ENCODE data around the gene SNRPA1. TPM values are rescaled to one million over a fixed set of nuclear protein-coding genes. Genes with fewer than 3 reads are reported as not detected.

Gene SNRPA1
- total RNA-seq, 4 donors from 2014 or later, result 3.2 to 56.4 (median 25.7) TPM

DNA sequence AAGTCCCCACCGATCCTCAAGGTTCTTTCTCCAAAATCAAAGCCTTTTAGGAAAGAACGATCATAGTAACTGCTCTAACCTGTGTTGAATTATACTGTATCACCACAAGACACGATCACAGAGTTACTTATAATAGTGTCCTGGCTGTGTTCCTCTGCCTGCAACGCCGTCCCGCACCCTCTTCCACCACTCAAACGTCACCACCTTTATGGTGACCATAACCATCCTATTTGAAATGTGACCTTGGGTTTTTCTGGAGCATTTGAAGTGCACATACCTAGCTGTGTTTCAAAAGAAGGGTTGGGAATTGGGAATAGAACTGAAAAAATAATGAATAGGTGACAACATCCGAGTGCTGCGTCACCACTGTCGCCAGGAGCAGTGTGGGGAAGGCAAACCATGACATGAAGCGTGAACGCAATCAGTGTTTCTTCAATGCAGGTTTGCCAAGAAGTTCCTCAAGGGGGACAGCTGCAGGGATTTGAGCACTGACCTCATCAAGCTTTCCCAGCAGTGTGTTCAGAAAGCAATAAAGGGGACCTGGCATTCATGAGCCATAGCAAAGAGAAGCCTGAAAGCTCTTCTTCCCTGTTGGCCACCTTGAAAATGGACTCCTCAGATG is 17.0 kb downstream of the SNRPA1 start:
- Histone ChIP-seq H3K27me3 (no peaks in the 10 kb centered on the region), H3K9me3 (no peaks in the 10 kb centered on the region), H3K4me1 (no peaks in the 10 kb centered on the region), H3K4me3 (peak overlapping the region; percentile 52 to 62), H3K27ac (peak overlapping the region; percentile 61 to 66), H3K36me3 (no peaks in the 10 kb centered on the region)
- TF ChIP-seq POLR2A (IDR thresholded peaks at IDR 0.05), result no peak
- TF ChIP-seq, protein P1, sequence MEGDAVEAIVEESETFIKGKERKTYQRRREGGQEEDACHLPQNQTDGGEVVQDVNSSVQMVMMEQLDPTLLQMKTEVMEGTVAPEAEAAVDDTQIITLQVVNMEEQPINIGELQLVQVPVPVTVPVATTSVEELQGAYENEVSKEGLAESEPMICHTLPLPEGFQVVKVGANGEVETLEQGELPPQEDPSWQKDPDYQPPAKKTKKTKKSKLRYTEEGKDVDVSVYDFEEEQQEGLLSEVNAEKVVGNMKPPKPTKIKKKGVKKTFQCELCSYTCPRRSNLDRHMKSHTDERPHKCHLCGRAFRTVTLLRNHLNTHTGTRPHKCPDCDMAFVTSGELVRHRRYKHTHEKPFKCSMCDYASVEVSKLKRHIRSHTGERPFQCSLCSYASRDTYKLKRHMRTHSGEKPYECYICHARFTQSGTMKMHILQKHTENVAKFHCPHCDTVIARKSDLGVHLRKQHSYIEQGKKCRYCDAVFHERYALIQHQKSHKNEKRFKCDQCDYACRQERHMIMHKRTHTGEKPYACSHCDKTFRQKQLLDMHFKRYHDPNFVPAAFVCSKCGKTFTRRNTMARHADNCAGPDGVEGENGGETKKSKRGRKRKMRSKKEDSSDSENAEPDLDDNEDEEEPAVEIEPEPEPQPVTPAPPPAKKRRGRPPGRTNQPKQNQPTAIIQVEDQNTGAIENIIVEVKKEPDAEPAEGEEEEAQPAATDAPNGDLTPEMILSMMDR (IDR thresholded peaks at IDR 0.05), result no peak
- intact Hi-C loops (cut with DNase I; ENCODE audit: low total_unique reads), result no loop called here
- DNase-seq, result no peak

DNA sequence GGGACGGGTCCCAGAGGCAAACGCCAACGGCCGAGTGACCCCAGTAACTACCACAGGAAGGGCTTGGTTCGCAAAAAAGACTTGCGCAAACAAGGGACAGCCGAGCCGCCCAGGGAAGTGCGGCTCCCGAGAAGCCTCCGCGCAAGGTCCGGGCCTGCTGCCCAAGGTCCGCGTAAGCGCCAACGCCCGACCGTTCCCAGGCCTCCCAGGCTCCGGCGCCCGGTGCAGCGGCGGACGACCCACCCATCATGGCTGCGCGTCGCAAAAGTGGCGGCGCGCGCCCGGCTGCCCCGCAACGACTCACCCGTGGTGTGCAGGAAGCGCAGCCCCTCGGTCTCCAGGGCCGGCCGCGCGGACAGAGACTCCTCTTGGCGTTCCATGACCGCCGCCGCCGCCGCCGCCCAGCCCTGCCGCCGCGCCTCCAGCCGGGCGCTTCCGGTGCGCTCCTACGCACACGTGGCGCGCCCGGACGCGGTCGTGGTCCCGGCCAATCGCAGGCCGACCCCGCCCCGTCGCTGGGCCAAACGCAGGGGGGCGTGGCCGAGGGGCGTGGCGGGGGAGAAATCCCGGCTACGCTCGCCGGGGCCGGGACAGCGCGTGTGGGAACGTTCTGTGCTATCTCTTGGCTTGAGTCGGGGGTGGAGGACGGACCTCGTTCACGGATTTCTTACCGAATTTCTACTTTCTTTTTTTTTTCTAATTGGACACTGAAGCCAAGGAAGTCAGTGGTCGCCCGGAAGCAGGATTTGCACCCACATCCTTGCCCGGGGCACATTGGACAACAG is 17.8 kb downstream of the SNRPA1 start, which contains the start of gene SELENOS:
SELENOS (minus strand) TSS at position 448 of the 785 bp plus-strand sequence; CDS start at position 380, 68 bp downstream.
- Histone ChIP-seq H3K4me1 (no peaks in the 10 kb centered on the region), H3K4me3 (peak within 1 kb of the TSS; percentile 52 to 62), H3K27me3 (no peaks in the 10 kb centered on the region), H3K27ac (peak within 1 kb of the TSS; percentile 61 to 78), H3K36me3 (no peaks in the 10 kb centered on the region), H3K9me3 (no peaks in the 10 kb centered on the region)
- intact Hi-C loops (cut with DNase I; ENCODE audit: low total_unique reads), result no loop called here
- DNase-seq, result peak; percentile 89 to 93
- TF ChIP-seq, protein P1 (IDR thresholded peaks at IDR 0.05), result peak in 2 of 4 experiments; percentile 7 to 31
- TF ChIP-seq POLR2A (IDR thresholded peaks at IDR 0.05), result peak; percentile 76 to 96

DNA sequence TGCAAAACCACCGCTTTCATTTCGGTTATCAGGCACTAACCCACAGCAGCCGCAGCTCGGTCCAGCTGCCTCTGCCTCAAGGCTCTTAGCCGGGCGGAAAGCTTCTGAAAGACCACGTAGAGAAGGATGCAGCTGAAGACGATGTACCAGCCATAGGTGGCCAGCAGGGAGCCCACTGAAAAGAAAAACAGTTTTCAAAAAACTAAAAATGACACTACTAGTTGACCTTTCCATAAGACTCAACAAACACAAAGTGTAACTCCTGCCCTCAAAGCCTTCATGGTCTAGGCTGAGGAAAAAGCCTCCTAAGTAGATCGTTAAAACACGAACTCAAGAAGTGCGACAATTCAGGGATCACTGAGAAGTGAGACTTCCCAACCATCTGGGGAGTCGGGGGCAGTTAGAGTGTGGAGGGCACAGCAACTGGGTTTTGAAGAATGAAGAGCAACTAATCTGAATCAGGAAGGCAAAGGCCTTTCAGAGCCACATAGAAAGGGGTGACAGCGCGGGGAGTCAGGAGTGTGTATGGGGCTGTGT is 18.5 kb downstream of the SNRPA1 start:
- no peaks in the 10 kb centered on the region for H3K36me3 ChIP-seq
- no peak for TF ChIP-seq POLR2A (IDR thresholded peaks at IDR 0.05)
- TF ChIP-seq, protein P1 (IDR thresholded peaks at IDR 0.05), result peak in 1 of 4 experiments; percentile 8
- peak overlapping the region; percentile 61 to 78 for H3K27ac ChIP-seq
- intact Hi-C loops (cut with DNase I; ENCODE audit: low total_unique reads), result no loop called here
- no peaks in the 10 kb centered on the region for H3K4me1 ChIP-seq
- no peak for DNase-seq
- H3K27me3 ChIP-seq, result no peaks in the 10 kb centered on the region
- H3K4me3 ChIP-seq, result peak overlapping the region; percentile 52 to 62
- H3K9me3 ChIP-seq, result no peaks in the 10 kb centered on the region

DNA sequence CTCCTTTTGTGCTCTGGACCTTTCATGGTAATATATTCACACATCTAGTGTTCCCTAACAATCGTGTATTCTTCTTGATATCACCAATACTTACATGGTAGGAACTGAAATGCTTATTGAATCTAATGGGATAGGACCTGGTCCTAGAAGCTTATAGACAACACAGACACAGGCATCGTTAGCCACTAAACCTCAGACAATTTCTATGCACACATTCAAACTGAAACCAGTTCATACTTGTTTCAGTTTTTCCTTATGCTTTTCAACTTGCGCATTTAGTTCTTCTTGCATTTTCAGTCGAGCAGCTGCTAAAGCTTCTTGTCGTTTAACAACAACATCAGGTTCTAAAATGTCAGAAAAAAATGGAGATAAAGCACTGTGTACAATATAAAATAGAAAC is 20.0 kb downstream of the SNRPA1 start:
- H3K27me3 ChIP-seq, result no peaks in the 10 kb centered on the region
- DNase-seq, result no peak
- no peaks in the 10 kb centered on the region for H3K4me1 ChIP-seq
- no peak overlapping the region for H3K27ac ChIP-seq
- intact Hi-C loops (cut with DNase I; ENCODE audit: low total_unique reads), result no loop called here
- H3K36me3 ChIP-seq, result no peaks in the 10 kb centered on the region
- H3K9me3 ChIP-seq, result no peaks in the 10 kb centered on the region
- H3K4me3 ChIP-seq, result no peak overlapping the region
- no peak for TF ChIP-seq POLR2A (IDR thresholded peaks at IDR 0.05)
- TF ChIP-seq, protein P1 (IDR thresholded peaks at IDR 0.05), result no peak

DNA sequence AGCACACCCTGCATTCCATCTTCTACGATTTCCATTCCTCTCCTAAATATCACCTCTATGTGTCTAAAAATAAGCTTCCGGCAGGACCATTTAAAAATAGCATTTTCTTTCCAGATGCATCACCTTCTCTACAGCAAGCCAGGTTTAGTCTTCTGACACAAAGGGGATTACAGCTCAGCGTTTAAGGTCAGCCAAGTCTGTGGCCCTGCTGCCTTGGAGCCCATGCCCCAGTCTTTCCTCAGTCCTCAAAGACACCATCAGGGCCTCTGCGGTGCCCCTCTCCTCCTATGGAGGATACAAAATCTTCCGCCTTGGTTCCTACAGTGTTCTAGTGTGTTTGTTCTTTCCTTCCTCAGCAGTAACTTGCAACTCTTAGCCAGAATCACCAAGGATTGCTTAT is 21.5 kb downstream of the SNRPA1 start:
- intact Hi-C loops (cut with DNase I; ENCODE audit: low total_unique reads), result no loop called here
- H3K36me3 ChIP-seq, result no peaks in the 10 kb centered on the region
- H3K4me3 ChIP-seq, result no peak overlapping the region
- DNase-seq, result no peak
- no peak overlapping the region for H3K27ac ChIP-seq
- H3K27me3 ChIP-seq, result no peaks in the 10 kb centered on the region
- TF ChIP-seq, protein P1 (IDR thresholded peaks at IDR 0.05), result no peak
- H3K4me1 ChIP-seq, result no peaks in the 10 kb centered on the region
- H3K9me3 ChIP-seq, result no peaks in the 10 kb centered on the region

Measured in uterus (tissue), 4 donors.